GM21737 (cell line): ENCODE results near the gene CNOT2.

Experiments used
- ATAC-seq: cut with Tn5 transposase; IDR thresholded peaks from one replicate; pipeline ENCODE4 v1.9.1; 2021; ENCODE audit warnings: mild to moderate bottlenecking, moderate library complexity; ENCODE audit not compliant: unreplicated experiment

CNOT2 gene, protein sequence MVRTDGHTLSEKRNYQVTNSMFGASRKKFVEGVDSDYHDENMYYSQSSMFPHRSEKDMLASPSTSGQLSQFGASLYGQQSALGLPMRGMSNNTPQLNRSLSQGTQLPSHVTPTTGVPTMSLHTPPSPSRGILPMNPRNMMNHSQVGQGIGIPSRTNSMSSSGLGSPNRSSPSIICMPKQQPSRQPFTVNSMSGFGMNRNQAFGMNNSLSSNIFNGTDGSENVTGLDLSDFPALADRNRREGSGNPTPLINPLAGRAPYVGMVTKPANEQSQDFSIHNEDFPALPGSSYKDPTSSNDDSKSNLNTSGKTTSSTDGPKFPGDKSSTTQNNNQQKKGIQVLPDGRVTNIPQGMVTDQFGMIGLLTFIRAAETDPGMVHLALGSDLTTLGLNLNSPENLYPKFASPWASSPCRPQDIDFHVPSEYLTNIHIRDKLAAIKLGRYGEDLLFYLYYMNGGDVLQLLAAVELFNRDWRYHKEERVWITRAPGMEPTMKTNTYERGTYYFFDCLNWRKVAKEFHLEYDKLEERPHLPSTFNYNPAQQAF

GRCh38 chr12:70242695-70243509 is at the start of gene CNOT2:
CNOT2 (plus strand) TSS chr12:70243433; CDS start chr12:70278227, 34,794 bp downstream.
- ATAC-seq: peak; percentile 71

- ATAC-seq: no peak
Observed at GRCh38 chr12:70194076-70194475, 49.2 kb upstream of the CNOT2 start.

DNA sequence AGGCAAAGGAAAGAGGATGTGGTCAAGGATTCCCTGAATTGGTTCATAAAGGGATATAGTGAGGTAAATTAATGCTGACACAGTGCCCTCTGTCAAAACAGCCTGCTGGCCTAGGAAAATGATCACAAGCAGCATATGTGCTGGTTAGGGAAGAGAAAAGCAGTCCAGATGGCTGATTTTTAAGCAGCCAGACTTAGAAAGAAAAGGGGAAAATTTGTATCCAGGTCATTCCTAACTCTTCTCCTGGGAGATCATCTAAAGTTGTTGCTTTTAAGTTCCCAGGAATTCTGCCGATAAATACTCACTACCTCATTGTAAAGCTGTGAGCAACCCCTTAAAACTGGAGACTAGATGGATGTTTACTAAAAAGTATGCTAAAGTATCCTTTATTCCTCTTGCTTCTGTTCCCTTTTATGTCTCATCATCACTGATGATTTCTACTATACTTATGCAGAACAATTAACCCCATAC is 46.4 kb upstream of the CNOT2 start:
- ATAC-seq: no peak

GRCh38 chr12:70197345-70197744 is 45.9 kb upstream of the CNOT2 start:
- ATAC-seq: no peak

DNA sequence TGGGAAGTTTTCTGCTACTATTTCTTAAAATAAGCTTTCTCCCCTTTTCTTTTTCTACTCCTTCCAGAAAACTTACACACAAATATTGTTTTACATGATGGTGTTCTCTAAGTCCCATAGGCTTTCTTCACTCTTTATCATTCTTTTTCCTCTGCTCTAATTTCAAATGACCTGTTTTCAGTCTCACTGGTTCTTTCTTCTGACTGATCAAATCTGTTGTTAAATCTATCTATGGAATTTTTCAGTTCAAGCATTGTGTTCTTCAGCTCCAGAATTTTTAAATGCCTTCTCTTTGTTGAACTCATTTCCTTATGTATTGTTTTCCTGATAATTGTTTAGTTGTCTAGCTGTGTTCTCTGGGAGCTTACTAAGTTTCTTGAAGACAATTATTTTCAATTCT is 29.5 kb upstream of the CNOT2 start:
- no peak for ATAC-seq

DNA sequence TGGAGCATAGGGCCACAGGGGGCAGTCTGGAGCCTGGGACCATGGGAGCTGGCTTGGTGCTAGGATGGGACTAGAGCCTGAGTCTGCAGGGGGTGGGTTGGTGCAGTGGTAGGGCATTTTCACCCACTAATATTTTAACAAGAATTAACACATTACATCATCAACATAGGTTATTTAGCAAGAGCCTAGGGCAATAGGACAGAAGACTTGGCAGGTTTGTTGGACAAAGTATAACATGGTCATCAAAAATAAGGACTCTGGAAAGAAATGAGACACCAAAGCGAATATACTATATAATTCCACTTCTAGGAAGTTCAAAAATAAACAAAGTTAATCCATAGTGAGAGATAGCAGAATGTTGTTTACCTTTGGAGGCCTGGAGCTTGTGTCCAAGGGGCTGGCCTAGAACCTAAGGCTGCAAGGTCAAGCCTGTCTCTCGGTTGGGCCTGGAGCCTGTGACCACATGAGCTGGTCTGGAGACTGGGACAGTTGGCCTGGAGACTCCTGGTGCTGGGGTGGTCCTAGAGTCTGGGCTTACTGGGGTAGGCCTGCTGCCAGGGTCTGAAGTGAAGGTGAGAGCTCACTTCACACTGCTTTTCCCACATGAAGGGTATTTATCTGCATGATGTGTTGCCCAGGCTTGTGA is 28.1 kb upstream of the CNOT2 start:
- ATAC-seq: no peak

DNA sequence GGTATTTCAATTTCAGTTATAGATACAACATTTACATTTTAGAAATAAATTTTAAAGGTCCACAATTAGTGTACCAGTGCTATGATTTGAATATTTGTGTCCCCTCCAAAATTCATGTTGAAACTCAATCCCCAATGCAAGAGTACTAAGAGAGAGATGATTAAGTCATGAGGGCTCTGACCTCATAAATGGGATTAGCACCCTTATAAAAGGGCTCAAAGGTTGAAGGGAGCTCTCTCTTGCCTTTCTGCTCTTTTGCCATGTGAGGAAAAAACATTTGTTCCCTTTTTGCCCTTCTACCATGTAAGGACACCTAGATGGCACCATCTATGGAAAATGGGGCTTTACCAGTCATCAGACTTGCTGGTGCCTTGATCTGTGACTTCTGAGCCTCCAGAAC is 25.8 kb upstream of the CNOT2 start:
- ATAC-seq: no peak

DNA sequence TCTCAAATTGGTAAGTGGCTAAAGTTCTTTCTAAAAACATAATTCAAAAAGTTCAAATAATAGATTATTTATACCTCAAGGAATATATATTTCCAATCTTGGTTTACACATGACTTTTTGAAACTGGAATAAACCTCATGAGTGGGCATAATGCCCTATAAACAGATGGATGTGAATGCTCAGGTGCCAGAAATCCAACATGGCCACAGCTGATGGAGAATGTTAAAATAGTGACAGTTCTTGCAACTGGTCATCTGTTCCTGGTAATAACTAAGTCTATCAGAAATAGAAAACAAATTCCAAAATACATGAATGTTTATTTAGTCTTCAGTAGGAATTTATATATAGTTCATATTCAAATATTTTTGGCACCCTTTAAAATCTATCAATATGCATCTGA is 21.6 kb upstream of the CNOT2 start:
- ATAC-seq: no peak

GRCh38 chr12:70227911-70228310 is 15.3 kb upstream of the CNOT2 start:
- no peak for ATAC-seq

GRCh38 chr12:70230934-70231606 is 12.2 kb upstream of the CNOT2 start:
- no peak for ATAC-seq

DNA sequence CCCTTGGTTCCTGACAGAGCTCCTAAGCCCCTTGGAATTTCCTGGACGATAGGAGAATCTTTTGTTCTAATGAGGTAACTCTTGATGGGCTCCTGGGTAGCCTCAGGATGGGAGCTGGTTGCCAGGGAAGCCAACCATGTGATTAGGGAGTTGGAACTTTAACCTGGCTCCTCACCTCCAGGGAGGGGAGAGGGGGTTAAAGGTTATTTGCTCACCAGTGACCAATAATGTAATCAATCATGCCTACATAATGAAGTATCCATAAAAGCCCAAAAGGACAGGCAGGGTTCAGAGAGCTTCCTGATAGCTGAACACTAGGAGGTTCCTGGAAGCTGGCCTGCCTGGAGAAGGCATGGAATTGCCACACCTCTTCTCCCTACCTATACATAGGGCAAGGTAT is 6.2 kb upstream of the CNOT2 start:
- ATAC-seq: no peak

DNA sequence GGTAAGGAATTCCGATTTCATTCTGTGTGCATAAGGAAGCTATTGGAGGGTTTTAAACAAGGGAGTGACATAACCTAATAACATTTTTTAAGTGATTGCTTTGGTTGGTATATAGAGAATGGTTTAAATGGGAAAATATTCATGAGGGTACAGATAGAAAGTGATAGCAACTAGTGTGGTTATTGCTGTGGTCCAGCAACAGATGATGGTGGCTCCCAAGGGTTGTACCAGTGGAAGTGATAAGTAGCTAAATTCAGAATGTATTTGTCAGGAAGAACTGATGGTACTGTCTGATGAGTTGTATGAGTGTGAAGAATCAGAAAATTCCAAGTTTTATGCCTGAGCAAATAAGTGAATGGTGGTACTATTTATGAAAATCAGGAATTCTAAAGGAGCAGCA is 2.6 kb upstream of the CNOT2 start:
- no peak for ATAC-seq

GRCh38 chr12:70241845-70242244 is 1.4 kb upstream of the CNOT2 start:
- ATAC-seq: no peak

DNA sequence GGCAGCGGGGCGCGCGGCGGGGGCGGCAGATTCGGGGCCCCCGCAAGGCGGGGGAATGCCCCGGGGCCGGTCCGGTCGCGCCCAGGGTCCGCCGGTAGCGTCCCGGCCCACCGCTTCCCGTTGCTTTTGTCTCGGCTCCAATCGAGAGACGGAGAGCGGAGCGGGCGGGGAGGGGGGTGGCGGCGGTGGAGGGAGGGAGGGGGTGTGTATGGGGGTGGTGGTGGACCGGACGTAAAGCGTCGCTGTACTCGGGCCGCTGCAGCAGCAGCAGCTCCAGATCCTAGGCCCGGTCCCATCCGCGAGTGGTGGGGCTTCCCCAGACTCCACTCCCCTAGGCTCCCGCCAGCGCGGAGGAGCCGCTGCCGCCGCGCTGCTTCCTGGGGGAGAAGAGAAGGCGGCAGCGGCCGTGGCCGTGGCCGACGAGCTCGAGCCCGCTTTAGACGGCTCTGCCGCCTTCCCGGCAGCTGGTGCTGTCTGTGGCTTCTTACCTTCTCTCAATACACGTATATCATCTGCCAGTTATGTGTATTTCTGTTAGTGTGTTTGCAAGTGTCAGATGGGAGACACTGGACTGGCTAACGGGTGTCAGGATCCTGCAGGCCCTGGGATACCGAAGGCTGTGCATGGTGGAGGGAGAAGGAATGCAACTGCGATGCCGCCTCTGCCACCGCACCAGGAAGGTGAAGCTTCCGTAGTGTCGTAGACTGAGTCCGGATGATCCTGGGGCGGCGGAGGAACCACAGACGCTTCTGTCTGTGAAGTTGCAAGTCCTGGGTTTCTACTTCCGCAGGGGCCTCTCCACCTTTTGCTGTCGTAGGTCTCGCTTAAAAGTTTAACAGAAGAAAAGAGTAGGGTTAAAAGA is 508 bp downstream of the CNOT2 start:
- peak; percentile 40 for ATAC-seq

GRCh38 chr12:70244409-70244808 is 1.2 kb downstream of the CNOT2 start:
- ATAC-seq: no peak

DNA sequence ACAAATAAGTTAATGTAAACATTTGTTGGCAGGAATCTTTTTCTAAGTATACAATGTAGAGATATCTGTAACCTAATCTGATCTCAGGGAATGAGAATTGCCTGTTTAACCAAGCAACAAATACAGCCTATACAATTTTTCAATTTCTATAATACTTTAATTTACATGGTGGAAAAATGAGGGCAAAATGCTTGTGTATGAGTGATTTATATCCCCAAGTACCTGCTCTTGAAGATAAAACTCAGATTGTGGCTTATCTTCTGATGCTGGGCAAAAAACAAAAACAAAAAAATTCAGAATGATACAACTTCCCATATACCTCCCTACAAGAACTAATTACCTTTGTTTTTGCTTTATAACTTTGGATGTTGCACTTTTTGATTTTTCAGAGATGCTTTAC is 2.2 kb downstream of the CNOT2 start:
- no peak for ATAC-seq

- ATAC-seq: no peak
Observed at GRCh38 chr12:70246580-70246979, 3.3 kb downstream of the CNOT2 start.

DNA sequence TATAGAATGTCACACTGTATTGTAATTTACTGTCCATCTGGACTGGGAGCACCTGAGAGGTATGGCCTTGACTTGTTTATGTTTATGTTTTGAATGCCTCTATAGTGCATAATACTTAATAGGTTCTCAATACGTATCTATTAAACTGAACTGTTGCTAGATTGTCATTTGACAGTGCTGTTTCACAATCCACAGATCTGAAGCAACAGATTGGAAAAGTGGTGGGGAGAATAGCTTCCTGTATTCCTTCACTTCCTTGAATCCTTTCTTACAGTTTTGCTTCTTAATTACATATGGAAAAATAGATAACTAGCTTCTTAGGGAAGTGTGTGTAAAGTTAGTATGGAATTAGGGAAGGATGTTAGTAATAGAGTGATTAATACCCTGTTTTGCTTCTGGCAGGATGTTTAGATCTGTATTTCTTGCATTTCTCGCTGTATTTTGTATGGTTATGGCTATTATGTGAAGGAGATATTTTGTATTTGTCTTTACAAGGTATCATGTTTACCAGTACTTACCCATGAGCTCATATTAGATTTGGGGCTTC is 4.5 kb downstream of the CNOT2 start:
- ATAC-seq: no peak

DNA sequence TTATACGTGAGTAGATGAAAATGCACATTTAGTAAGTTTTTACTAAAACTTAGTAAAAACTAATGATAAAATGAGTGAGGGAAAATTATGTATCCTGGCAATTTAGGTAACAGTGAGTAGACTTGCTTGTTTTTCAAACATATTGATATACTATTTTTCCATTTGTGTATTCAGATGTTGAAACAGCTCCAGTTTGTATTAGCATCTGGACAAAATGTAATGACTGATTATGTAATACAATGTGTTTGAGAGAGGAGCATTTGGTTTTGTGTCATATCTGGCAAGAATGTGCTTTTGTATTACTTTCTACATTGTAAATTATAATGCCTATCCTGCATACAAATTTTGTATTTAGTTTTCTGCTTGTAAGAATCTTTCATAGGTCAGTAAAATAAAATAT is 5.6 kb downstream of the CNOT2 start:
- no peak for ATAC-seq
